Left renal pelvis (tissue), 4 donors: ENCODE results near the gene DHX29. TPM values are rescaled to one million over a fixed set of nuclear protein-coding genes. Genes with fewer than 3 reads are reported as not detected.

Experiments used
- DNase-seq, 4 donors: peaks; one replicate each; pipeline ENCODE4 v3.0.0-alpha.2; 2013; ENCODE audit warnings: low read depth in 4 of 4, low spot score in 3 of 4
- polyA plus RNA-seq, 4 donors: library from polyadenylated mRNA; unstranded; fragments of 120-200 nt; gene quantifications; one replicate each; pipeline ENCODE4 v1.2.1, GENCODE V29; 2013; ENCODE audit not compliant: insufficient read length in 4 of 4

DHX29 gene
- polyA plus RNA-seq, 4 donors: 33.2 to 50.5 (median 42.3) TPM

GRCh38 chr5:55211184-55211874 is 96.2 kb downstream of the DHX29 start:
- no peak for DNase-seq

Other genes starting within 250 kb of the DHX29 start
- under 1 TPM; 0.33 to 0.85 (median 0.70) TPM for gene GZMA, start 205.0 kb downstream of the DHX29 start, polyA plus RNA-seq
- 100 to 1,000 TPM in 1 of 4 donors, 10 to 100 TPM in 3; 76.0 to 173 (median 92.4) TPM for gene GPX8, start 147.5 kb downstream of the DHX29 start, polyA plus RNA-seq
- gene CDC20B, start 134.5 kb downstream of the DHX29 start, polyA plus RNA-seq: under 1 TPM in 3 of 4 donors, not detected in 1; 0.79 to 0.92 (median 0.82) TPM
- gene MCIDAS, start 80.4 kb downstream of the DHX29 start, polyA plus RNA-seq: 1 to 10 TPM in 2 of 4 donors, under 1 TPM in 1, not detected in 1; 0.40 to 1.1 (median 1.0) TPM
- 10 to 100 TPM in 1 of 4 donors, 1 to 10 TPM in 2, not detected in 1; 4.0 to 14.1 (median 6.1) TPM for gene CCNO, start 74.1 kb downstream of the DHX29 start, polyA plus RNA-seq
- gene MTREX, start 295 bp upstream of the DHX29 start, polyA plus RNA-seq: 10 to 100 TPM; 76.9 to 98.4 (median 94.1) TPM
- gene PLPP1, start 227.3 kb upstream of the DHX29 start, polyA plus RNA-seq: 100 to 1,000 TPM in 2 of 4 donors, 10 to 100 TPM in 2; 78.4 to 110 (median 99.2) TPM